HFFc6 (cell line): ENCODE measurements around the gene AP1G1. TPM values are rescaled to one million over a fixed set of nuclear protein-coding genes. Genes with fewer than 3 reads are reported as not detected.

ENCODE experiments used
- DNase-seq: peaks from one replicate; pipeline ENCODE4 v3.0.0-alpha.2; 2018
- H3K27ac Mint-ChIP-seq: 2 replicates; pipeline ENCODE4 v1.8.0; 2020; ENCODE audit warnings: mild to moderate bottlenecking, mixed read lengths
- H3K27me3 Mint-ChIP-seq: 2 replicates; pipeline ENCODE4 v1.8.0; 2021; ENCODE audit warnings: mild to moderate bottlenecking, moderate library complexity, mixed read lengths; ENCODE audit not compliant: insufficient read depth
- H3K36me3 Mint-ChIP-seq: 2 replicates; pipeline ENCODE4 v1.8.0; 2021; ENCODE audit warnings: low read depth, mixed read lengths
- H3K4me1 Mint-ChIP-seq: 2 replicates; pipeline ENCODE4 v1.8.0; 2020; ENCODE audit warnings: low read depth, mixed read lengths
- H3K4me3 Mint-ChIP-seq: 2 replicates; pipeline ENCODE4 v1.8.0; 2020; ENCODE audit warnings: mild to moderate bottlenecking, moderate library complexity, mixed read lengths
- H3K9me3 Mint-ChIP-seq: 2 replicates; pipeline ENCODE4 v1.8.0; 2020; ENCODE audit warnings: mild to moderate bottlenecking, mixed read lengths
- long read RNA-seq: library from polyadenylated mRNA; unstranded; transcript quantifications from one replicate; pipeline ENCODE4 v2.0.0, GENCODE V29; 2019
- total RNA-seq, 6 experiments: library from RNA; stranded (reverse); fragmentation: NEBNext Ultra II Directional; extraction: Animal tissue kit (Norgen Biotek cat#: 25700); gene quantifications; 2 replicates in 1 of 6; 3 replicates in 5 of 6; pipeline ENCODE4 v1.2.3, GENCODE V29; 2021
- TF ChIP-seq, protein P1 (sequence below): fragments of 200-600 bp; sonication (generic); IDR thresholded peaks from 2 replicates; pipeline ENCODE4 v1.5.0; 2021; ENCODE audit warnings: antibody characterized with exemption, mild to moderate bottlenecking

The AP1G1 gene
- 100 to 1,000 TPM in 5 of 6 experiments, 10 to 100 TPM in 1; 87.5 to 115 (median 106) TPM for total RNA-seq
- long read RNA-seq, full-length matches to known transcripts = 17 of 65 reads
- long read RNA-seq, partial matches to known transcripts = 7 of 65 reads
- long read RNA-seq, other reads (novel, unspliced or antisense) = 41 of 65 reads

DNA sequence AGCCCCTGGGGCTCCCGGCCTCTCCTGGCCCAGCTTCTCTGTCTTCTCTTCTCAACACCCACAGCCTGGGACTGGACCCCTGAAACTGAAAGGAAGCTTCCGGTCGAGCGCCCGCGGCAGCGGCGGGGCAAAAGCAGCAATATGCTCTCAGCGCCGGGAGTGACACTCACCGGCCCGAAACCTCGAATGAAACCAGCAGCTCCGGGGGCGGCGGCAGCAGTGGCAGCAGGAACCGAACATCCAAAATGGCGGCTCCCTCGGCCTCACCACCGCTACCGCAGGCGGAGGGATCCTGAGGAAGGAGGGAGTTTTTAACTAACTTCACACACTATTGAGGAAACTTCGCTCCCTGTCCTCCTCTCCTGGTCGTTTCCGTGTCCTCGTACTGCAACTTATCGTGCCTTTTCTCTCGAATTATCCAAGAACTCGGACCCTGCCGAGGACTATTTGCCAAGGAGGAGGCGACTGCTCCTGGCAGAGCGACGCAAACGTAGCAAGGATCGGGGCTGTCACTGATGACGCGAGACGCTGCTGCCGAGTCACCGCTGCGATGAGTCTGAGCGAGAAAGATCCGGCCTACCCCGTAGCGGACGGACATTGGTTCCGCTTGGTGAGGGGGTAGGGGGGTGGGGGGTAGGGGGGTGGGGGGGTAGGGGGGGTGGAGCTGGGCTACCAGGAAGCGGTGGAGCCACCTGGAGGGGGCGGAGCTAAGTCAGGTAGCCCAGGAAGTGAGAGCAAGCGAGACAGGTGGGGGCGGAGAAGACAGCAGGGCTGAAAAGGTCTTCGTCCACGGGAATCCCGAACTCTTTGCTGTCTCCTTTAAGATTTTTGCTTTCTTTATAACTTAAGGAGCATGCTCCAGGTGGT lies at the start of gene AP1G1:
TSS of gene AP1G1 (minus strand) at position 242 of the 867 bp plus-strand sequence. CDS start 19,355 bp downstream, outside the sequence.
- TF ChIP-seq, protein P1, sequence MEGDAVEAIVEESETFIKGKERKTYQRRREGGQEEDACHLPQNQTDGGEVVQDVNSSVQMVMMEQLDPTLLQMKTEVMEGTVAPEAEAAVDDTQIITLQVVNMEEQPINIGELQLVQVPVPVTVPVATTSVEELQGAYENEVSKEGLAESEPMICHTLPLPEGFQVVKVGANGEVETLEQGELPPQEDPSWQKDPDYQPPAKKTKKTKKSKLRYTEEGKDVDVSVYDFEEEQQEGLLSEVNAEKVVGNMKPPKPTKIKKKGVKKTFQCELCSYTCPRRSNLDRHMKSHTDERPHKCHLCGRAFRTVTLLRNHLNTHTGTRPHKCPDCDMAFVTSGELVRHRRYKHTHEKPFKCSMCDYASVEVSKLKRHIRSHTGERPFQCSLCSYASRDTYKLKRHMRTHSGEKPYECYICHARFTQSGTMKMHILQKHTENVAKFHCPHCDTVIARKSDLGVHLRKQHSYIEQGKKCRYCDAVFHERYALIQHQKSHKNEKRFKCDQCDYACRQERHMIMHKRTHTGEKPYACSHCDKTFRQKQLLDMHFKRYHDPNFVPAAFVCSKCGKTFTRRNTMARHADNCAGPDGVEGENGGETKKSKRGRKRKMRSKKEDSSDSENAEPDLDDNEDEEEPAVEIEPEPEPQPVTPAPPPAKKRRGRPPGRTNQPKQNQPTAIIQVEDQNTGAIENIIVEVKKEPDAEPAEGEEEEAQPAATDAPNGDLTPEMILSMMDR = no peak
- peak; percentile 98 for DNase-seq

GRCh38 chr16:71855937-71856662 lies 47.5 kb upstream of the AP1G1 start:
- H3K9me3 Mint-ChIP-seq = no peaks in the 10 kb centered on the region
- peaks cover 28% of the 10 kb centered on the region for H3K4me1 Mint-ChIP-seq
- peaks cover 26% of the 10 kb centered on the region for H3K36me3 Mint-ChIP-seq
- DNase-seq = no peak
- no peak overlapping the region for H3K4me3 Mint-ChIP-seq
- peaks cover 2% of the 10 kb centered on the region for H3K27me3 Mint-ChIP-seq
- no peak overlapping the region for H3K27ac Mint-ChIP-seq
- TF ChIP-seq, protein P1 = no peak

More for the DNA sequence above, at the start of gene AP1G1:
- H3K27ac Mint-ChIP-seq = peak within 1 kb of the TSS; percentile 93
- no peaks in the 10 kb centered on the region for H3K9me3 Mint-ChIP-seq
- H3K4me1 Mint-ChIP-seq = peaks cover 30% of the 10 kb centered on the region
- peak within 1 kb of the TSS; percentile 95 for H3K4me3 Mint-ChIP-seq
- H3K36me3 Mint-ChIP-seq = peaks cover 9% of the 10 kb centered on the region
- H3K27me3 Mint-ChIP-seq = no peaks in the 10 kb centered on the region; the same call in 1 of the 2 replicates

DNA sequence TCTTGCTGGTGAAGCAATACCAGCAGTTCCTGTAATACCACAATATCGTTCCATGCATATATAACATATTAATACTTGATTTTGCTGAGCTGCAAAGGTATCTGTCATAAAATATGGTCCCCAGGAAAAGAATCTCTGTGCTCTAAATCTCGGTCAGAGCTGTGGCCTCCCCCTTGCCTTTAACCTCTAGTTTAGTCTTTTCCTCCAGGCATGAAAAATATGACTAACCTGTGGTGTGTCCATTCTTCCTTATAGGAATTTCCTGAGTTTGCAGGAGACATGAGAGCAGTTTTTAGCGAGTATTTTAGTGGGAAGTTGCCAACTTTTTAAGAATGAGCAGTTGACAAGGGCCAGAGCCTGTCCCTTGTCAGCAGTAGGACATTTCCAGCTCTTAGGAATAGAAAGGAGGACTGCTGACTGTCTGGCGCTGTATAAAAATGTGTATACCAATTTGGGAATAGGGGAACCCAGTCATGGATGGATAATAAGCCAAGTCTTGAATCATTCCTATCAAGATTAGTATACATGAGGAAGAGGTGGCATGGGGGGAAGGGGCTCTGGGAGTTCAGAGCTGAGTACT lies 45.8 kb upstream of the AP1G1 start:
- H3K4me1 Mint-ChIP-seq = peaks cover 28% of the 10 kb centered on the region
- H3K36me3 Mint-ChIP-seq = peaks cover 26% of the 10 kb centered on the region
- no peaks in the 10 kb centered on the region for H3K9me3 Mint-ChIP-seq
- TF ChIP-seq, protein P1 = no peak
- peaks cover 2% of the 10 kb centered on the region for H3K27me3 Mint-ChIP-seq
- DNase-seq = no peak
- no peak overlapping the region for H3K4me3 Mint-ChIP-seq
- H3K27ac Mint-ChIP-seq = peak overlapping the region; percentile 22; the same call in 1 of the 2 replicates

GRCh38 chr16:71853413-71853812 lies 44.8 kb upstream of the AP1G1 start:
- Mint-ChIP-seq H3K9me3 (no peaks in the 10 kb centered on the region), H3K27me3 (peaks cover 2% of the 10 kb centered on the region)

More at GRCh38 chr16:71853413-71853812, 44.8 kb upstream of the AP1G1 start:
- Mint-ChIP-seq H3K4me3 (no peak overlapping the region), H3K27ac (no peak overlapping the region), H3K36me3 (peaks cover 30% of the 10 kb centered on the region), H3K4me1 (peaks cover 20% of the 10 kb centered on the region)
- TF ChIP-seq, protein P1 = no peak
- no peak for DNase-seq
